ENCODE data around the gene AMZ2.
"Not testable (repeated sequence)": the region's sequence is repeated elsewhere in the genome, so short reads cannot be mapped to it uniquely, and the experiment has no call there.

AMZ2 gene

DNA sequence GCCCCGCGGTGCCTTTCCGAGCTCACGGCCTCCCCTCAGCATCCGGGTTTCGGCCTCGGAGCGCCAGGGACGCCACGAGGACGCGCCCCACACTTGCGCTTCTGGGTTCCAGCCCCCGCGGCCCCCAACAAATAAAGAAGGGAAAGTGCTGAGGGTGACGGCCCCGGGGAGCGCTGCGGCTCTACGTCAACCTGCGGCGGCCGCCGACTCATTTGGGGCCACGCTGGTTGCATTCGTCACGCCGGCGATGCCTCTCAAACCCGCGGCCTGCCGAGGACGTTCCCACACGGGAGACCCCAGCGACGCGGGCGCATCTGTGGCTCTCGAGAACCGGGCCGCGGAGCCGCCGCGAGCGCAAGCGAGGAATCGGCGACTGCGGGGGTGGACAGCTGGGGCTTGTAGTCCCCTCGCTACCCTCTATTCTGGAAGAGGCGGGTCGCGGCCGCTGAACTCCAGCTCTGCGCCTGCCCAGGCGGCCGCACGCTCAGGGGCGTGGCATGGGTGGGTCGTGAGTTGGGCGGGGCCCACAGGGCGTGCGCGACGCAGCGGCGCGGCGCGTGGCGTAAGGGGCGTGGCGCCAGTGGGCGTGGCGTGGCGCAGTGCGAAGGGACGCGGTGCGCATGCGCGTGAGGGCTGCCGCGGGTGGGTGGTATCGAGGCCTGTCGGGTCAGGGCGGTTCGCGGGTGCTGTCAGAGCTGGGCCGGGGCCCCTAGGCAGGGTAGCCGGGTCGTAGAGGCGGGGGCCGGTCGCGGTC, at the start of gene AMZ2:
AMZ2 (plus strand) TSS at position 599 of the 754 bp plus-strand sequence. CDS start 2,145 bp downstream, outside the sequence.
- peak; percentile 95 for DNase-seq

GRCh38 chr17:68198931-68199836, 48.7 kb upstream of the AMZ2 start:
- DNase-seq: peak; percentile 62

DNA sequence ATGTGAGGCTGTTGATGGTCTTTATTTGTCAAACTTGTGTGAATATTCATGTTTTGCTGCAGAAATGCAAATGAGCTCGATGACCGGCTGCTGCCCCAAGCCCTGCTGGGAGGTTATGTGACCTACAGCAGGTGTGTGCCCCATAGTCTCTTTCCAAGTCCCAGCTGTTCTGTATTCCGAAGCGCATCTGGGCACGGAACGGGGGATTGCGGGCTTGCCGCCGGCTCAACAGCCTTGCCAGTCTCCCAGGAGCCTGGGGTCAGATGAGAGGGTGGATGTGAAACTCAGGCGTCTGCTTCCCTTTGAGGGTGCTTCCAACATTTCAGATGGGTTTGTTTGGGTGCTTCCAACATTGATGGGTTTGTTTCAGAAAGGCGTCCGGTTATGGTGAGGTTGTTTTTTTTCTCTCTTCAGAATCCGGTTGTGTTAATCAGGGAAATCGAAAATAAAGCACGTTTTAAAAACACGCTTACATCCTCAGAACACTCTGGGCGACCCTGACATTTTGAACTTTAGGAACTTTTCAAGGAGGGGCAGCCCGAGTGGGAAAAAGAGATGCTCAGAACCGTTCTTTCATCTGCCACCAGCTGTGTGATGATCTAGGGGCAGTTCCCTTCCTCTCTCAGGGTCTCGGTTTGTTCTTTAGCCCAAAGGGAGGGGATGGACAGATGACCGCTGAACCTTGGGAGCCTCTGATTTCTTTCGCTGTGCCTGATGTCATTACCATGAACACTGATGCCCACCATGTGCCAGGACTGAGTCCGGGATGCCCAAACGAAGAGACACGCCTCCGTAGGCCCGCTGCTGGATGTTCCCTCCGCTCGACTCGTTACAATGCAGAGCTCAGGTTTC, 47.8 kb upstream of the AMZ2 start:
- no peak for DNase-seq

DNA sequence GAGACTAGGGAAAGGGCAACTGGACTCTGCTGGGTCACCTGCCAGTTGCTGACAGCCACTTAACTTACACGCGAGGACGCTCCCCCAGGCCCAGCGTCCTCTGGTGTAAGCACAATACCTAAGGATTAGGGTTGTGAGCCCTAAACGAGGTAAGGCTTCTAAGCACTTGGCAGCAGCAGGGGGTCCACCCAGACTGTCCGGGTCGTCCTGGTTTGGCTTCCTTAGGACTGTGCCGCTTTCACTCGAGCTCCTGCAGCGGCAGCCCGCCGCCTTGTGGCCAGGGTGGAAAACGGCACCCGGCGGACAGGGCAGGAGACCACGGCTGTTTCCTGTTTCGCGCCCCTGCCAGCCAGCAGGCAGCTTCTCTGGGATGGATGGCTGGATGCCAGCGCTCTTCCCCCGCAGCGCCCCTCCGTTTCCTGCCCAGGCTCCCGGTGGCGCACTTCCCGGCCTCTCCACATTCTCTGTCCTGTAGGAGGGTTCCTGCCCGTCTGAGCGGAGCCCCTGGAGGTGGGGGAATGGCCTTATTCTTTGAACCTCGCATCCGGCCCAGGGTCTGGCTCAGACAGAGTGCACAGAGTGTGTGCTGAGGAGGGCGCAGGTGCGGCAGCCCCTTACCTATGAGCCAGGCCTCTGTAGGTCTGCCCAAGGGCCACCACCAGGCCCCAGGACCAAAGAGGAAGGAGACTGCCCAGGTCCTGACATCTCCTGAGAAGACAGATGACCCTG, 47.0 kb upstream of the AMZ2 start:
- peak; percentile 87 for DNase-seq

- not testable (repeated sequence) for DNase-seq
These were observed 46.4 kb upstream of the AMZ2 start for GRCh38 chr17:68201418-68201771.

GRCh38 chr17:68202321-68202720, 45.5 kb upstream of the AMZ2 start:
- DNase-seq: not testable (repeated sequence)

DNA sequence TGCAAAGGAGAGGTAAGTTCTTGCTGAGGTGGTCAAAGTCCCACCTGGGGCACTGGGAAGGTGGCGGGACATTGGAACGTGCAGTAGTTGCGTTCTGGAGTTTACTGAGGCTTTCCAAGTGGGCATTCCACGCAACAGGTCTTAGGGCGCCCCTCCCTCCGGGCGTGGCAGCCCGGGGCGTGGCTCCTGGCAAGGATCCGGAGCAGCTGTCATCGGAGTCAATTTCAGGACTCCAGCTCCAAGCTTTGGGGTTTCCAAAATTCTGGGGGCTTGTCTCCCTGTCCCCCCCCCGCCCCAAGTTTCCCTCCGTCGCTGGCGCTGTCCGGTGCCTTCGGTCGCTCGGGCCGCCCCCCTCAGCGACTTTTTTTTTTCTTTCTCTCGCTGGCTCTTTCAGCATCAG, 43.1 kb upstream of the AMZ2 start:
- DNase-seq: peak; percentile 44

DNA sequence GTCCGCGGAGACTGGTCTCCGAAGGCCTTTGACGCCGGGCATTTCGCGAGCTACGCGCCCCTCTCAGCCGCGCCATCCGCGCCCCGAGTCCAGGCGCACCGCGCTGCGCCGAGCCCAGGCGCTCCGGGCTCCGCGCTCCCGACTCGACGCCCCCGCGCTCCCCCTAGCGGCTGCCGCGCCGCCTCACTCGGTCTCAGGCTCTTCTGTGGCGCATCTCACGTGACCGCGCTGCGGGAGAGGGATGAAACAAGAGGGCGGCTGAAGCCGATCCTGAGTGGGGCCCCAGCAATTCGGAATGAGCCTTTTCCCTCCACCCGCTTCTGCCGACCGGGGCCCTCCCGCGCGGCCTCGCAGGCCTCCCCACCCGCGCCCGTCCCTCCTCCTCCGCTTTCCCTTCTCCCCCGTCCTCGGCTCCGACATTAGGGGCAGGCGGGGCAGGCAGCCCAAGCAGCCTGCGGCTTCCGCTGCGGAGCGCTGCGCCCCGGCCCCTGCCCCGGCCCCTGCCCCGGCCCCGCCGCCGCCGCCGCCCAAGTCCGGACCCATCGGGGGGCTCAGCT, 42.5 kb upstream of the AMZ2 start:
- peak; percentile 96 for DNase-seq

DNA sequence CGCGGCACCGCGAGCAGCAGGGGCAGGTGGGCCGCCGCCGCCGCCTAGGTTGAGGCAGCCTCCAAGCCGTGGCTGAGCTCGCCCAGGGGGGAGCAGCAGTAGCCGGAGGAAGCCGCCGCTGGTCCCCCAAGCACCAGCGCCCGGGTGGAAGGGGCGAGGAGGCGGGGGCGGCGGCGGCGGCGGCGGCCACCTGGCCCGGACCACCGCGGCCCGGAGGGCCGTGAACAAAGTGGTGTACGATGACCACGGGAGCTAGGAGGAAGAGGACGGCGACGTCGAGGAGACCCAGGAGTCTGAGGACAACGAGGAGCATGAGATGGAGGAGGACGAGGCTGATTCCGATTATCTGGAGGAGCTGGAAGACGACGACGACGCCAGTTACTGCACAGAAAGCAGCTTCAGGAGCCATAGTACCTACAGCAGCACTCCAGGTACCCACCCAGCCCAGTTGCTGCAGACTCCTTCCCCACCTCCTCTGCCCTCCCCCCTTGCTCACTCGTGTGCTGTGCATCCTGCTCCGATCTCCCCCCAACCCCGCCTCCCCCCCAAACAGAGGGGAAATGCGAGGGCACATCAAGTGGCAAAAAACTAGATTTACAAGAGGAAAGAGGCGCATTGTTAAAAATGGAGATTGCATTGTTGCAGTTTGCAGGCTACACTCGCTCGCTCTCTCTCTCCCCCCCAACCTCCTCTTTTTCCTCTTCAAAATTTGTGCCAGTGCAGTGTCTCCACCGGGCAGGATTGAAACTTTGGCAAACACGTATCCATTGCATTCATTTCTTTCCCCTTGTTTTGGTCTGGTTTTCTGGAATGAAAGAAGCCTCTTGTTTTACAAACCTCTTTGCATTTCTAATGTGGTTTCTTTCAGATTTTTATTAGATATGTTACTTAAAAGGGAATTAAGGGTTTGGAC, 41.8 kb upstream of the AMZ2 start:
- peak; percentile 46 for DNase-seq

DNA sequence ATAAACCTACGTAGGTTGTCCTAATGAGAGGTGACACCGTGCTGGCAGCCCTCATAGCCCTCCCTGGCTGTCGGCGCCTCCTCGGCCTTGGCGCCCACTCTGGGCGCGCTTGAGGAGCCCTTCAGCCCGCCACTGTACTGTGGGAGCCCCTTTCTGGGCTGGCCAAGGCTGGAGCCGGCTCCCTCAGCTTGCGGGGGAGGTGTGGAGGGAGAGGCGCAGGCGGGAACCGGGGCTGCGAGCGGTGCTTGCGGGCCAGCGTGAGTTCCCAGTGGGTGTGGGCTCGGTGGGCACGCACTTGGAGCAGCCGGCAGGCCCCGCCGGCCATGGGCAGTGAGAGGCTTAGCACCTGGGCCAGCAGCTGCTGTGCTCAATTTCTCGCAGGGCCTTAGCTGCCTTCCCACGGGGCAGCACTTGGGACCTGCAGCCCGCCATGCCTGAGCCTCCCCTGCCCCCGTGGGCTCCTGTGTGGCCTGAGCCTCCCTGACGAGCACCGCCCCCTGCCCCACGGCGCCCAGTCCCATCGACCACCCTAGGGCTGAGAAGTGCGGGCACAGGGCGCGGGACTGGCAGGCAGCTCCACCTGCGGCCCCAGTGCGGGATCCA, 40.1 kb upstream of the AMZ2 start:
- no peak for DNase-seq

DNA sequence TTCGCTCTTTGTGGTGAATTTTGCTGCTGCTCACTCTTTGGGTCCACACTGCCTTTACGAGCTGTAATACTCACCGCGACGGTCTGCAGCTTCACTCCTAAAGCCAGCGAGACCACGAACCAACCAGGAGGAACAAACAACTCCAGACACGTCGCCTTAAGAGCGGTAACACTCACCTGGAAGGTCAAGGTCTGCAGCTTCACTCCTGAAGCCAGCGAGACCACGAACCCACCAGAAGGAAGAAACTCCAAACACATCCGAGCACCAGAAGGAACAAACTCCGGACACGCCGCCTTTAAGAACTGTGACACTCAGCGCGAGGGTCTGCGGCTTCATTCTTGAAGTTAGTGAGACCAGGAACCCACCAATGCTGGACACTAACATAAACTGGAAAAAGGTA, 39.2 kb upstream of the AMZ2 start:
- DNase-seq: not testable (repeated sequence)

DNA sequence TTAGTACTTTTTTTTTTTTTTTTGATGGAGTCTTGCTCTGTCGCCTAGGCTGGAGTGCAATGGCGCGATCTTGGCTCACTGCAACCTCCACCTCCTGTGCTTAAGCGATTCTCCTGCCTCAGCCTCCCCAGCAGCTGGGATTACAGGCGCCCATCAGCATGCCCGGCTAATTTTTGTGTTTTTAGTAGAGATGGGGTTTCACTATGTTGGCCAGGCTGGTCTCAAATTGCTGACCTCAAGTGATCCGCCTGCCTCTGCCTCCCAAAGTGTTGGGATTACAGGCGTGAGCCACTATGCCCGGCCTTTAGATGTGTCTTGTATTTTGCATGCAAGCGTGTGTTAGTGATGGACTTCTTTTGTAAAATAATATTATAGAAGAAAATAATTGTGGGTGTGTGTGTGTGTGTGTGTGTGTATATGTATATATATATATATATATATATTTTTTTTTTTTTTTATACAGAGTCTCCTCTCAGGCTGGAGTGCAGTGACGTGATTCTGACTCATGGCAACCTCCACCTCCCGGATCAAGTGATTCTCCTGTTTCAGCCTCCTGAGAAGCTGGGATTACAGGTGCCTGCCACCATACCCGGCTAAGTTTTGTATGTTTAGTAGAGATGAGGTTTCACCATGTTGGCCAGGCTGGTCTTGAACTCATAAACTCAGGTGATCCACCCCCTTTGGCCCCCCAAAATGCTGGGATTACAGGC, 38.5 kb upstream of the AMZ2 start:
- DNase-seq: not testable (repeated sequence)

- no peak for DNase-seq
These were observed 37.1 kb upstream of the AMZ2 start for GRCh38 chr17:68210570-68211315.

- DNase-seq: not testable (repeated sequence)
These were observed 34.1 kb upstream of the AMZ2 start for GRCh38 chr17:68213428-68214411.

DNA sequence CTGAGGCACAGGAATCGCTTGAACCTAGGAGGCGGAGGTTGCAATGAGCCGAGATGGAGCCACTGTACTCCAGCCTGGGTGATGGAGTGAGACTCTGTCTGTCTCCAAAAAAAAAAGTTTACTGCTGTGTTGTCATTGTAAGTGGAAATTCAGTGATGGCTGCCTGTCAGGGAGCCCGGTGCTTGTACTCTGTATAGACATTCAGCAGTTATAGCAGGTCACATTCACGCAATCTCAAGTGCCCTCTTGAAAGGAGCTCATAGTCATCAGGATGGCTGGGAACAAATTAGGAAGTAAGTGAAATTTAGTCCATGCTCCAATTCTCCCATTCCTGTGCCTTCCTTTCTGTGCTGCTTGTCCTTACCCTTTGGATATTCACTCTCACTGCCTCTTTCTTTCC, 32.4 kb upstream of the AMZ2 start:
- not testable (repeated sequence) for DNase-seq

DNA sequence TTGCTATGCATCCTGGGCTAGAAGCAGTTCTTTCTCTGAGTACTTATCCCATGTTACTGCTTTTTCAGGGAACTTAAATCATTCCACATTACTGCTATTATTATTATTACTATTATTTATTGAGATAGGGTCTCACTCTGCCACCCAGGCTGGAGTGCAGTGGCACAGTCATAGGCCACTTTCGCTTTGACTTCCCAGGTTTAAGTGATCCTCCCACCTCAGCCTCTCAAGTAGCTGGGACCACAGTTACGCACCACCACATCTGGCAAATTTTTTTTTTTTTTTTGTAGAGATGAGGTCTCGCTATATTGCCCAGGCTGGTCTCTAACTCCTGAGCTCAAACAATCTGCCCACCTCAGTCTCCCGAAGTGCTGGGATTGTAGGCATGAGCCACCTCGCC, 28.4 kb upstream of the AMZ2 start:
- DNase-seq: not testable (repeated sequence)

- not testable (repeated sequence) for DNase-seq
These were observed 27.7 kb upstream of the AMZ2 start for GRCh38 chr17:68220186-68220585.

DNA sequence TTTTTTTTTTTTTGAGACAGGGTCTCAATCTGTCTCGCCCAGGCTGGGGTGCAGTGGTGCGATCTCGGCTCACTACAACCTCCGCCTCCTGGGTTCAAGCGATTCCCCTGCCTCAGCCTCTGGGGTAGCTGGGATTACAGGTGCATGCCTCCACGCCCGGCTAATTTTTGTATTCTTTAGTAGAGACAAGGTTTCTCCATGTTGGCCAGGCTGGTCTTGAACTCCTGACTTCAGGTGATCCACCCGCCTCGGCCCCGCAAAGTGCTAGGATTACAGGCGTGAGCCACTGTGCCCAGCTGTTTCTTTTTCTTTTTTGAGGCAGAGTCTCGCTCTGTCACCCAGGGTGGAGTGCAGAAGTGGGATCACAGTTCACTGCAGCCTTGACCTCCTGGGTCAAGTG, 27.1 kb upstream of the AMZ2 start:
- not testable (repeated sequence) for DNase-seq
